ENCODE results near the gene HBS1L.
"Not testable (repeated sequence)": the region's sequence is repeated elsewhere in the genome, so short reads cannot be mapped to it uniquely, and the experiment has no call there.

Gene HBS1L

GRCh38 chr6:135081966-135082365, 27.3 kb upstream of the HBS1L start:
- in situ Hi-C loops (cut with HindIII; ENCODE audit: low sequenced_read_pairs), result no loop called here

GRCh38 chr6:135075018-135075417, 20.4 kb upstream of the HBS1L start:
- in situ Hi-C loops (cut with HindIII; ENCODE audit: low sequenced_read_pairs), result no loop called here

GRCh38 chr6:135073756-135074393, 19.3 kb upstream of the HBS1L start:
- in situ Hi-C loops (cut with HindIII; ENCODE audit: low sequenced_read_pairs), result no loop called here

GRCh38 chr6:135073217-135073616, 18.6 kb upstream of the HBS1L start:
- in situ Hi-C loops (cut with HindIII; ENCODE audit: low sequenced_read_pairs), result no loop called here

- in situ Hi-C loops (cut with HindIII; ENCODE audit: low sequenced_read_pairs), result no loop called here
Observed at GRCh38 chr6:135072753-135073152, 18.1 kb upstream of the HBS1L start.

GRCh38 chr6:135071541-135071940, 16.9 kb upstream of the HBS1L start:
- in situ Hi-C loops (cut with HindIII; ENCODE audit: low sequenced_read_pairs), result no loop called here

GRCh38 chr6:135067911-135068310, 13.3 kb upstream of the HBS1L start:
- in situ Hi-C loops (cut with HindIII; ENCODE audit: low sequenced_read_pairs), result no loop called here

GRCh38 chr6:135066806-135067205, 12.2 kb upstream of the HBS1L start:
- in situ Hi-C loops (cut with HindIII; ENCODE audit: low sequenced_read_pairs), result no loop called here

- in situ Hi-C loops (cut with HindIII; ENCODE audit: low sequenced_read_pairs), result no loop called here
Observed at GRCh38 chr6:135066397-135066796, 11.8 kb upstream of the HBS1L start.

GRCh38 chr6:135064586-135064985, 10.0 kb upstream of the HBS1L start:
- in situ Hi-C loops (cut with HindIII; ENCODE audit: low sequenced_read_pairs), result no loop called here

- in situ Hi-C loops (cut with HindIII; ENCODE audit: low sequenced_read_pairs), result no loop called here
Observed at GRCh38 chr6:135063926-135064325, 9.3 kb upstream of the HBS1L start.

GRCh38 chr6:135062735-135063134, 8.1 kb upstream of the HBS1L start:
- in situ Hi-C loops (cut with HindIII; ENCODE audit: low sequenced_read_pairs), result no loop called here

GRCh38 chr6:135060076-135060475, 5.5 kb upstream of the HBS1L start:
- in situ Hi-C loops (cut with HindIII; ENCODE audit: low sequenced_read_pairs), result no loop called here

GRCh38 chr6:135058299-135058698, 3.7 kb upstream of the HBS1L start:
- in situ Hi-C loops (cut with HindIII; ENCODE audit: low sequenced_read_pairs), result not testable (repeated sequence)

- in situ Hi-C loops (cut with HindIII; ENCODE audit: low sequenced_read_pairs), result no loop called here
Observed at GRCh38 chr6:135056632-135057031, 2.0 kb upstream of the HBS1L start.

GRCh38 chr6:135054226-135054568, 425 bp downstream of the HBS1L start:
- in situ Hi-C loops (cut with HindIII; ENCODE audit: low sequenced_read_pairs), result no loop called here

- in situ Hi-C loops (cut with HindIII; ENCODE audit: low sequenced_read_pairs), result no loop called here
Observed at GRCh38 chr6:135053406-135053805, 1.2 kb downstream of the HBS1L start.

- in situ Hi-C loops (cut with HindIII; ENCODE audit: low sequenced_read_pairs), result no loop called here
Observed at GRCh38 chr6:135052939-135053338, 1.7 kb downstream of the HBS1L start.

- in situ Hi-C loops (cut with HindIII; ENCODE audit: low sequenced_read_pairs), result no loop called here
Observed at GRCh38 chr6:135048915-135049314, 5.7 kb downstream of the HBS1L start.

GRCh38 chr6:135047336-135047735, 7.3 kb downstream of the HBS1L start:
- in situ Hi-C loops (cut with HindIII; ENCODE audit: low sequenced_read_pairs), result no loop called here

- in situ Hi-C loops (cut with HindIII; ENCODE audit: low sequenced_read_pairs), result no loop called here
Observed at GRCh38 chr6:135046912-135047311, 7.7 kb downstream of the HBS1L start.

GRCh38 chr6:135044639-135045038, 10.0 kb downstream of the HBS1L start:
- in situ Hi-C loops (cut with HindIII; ENCODE audit: low sequenced_read_pairs), result no loop called here

- in situ Hi-C loops (cut with HindIII; ENCODE audit: low sequenced_read_pairs), result no loop called here
Observed at GRCh38 chr6:135043846-135044245, 10.8 kb downstream of the HBS1L start.
